Neural cell (in vitro differentiated cells): Measurements from ENCODE around the gene ISLR2. TPM values are rescaled to one million over a fixed set of nuclear protein-coding genes. Genes with fewer than 3 reads are reported as not detected.

Source experiments
- H2AFZ ChIP-seq: fragments of 200-600, 300-800 bp; sonication (generic), shearing (Covaris generic); 2 replicates; pipeline ENCODE4 v1.6.0; 2014; ENCODE audit warnings: low read depth, mild to moderate bottlenecking, antibody characterized with exemption, low read length, moderate library complexity
- H3F3A ChIP-seq: fragments of 200-600 bp; shearing (Covaris generic); 2 replicates; pipeline ENCODE4 v1.6.1; 2016; ENCODE audit warnings: mild to moderate bottlenecking, moderate library complexity, mixed read lengths, antibody characterized with exemption, low read length; ENCODE audit not compliant: insufficient read depth, poor library complexity, severe bottlenecking
- H3K27ac ChIP-seq: fragments of 200-600, 300-800 bp; sonication (generic), shearing (Covaris generic); 2 replicates; pipeline ENCODE4 v1.5.1; 2014; ENCODE audit warnings: mild to moderate bottlenecking, low read length, moderate library complexity
- H3K27me3 ChIP-seq: fragments of 300-800, 200-600 bp; sonication (generic), shearing (Covaris generic); 2 replicates; pipeline ENCODE4 v1.6.0; 2014; ENCODE audit warnings: mild to moderate bottlenecking, low read depth, low read length, moderate library complexity; ENCODE audit not compliant: insufficient read depth
- H3K36me3 ChIP-seq: fragments of 300-800, 200-600 bp; sonication (generic), shearing (Covaris generic); 2 replicates; pipeline ENCODE4 v1.5.1; 2014; ENCODE audit warnings: mild to moderate bottlenecking, antibody characterized with exemption, low read length, moderate library complexity; ENCODE audit not compliant: insufficient read depth
- H3K4me2 ChIP-seq: fragments of 300-800, 200-600 bp; sonication (generic), shearing (Covaris generic); 2 replicates; pipeline ENCODE4 v1.6.0; 2014; ENCODE audit warnings: mild to moderate bottlenecking, low read length
- H3K4me3 ChIP-seq: fragments of 300-800, 200-600 bp; sonication (generic), shearing (Covaris generic); 2 replicates; pipeline ENCODE4 v1.5.1; 2014; ENCODE audit warnings: mild to moderate bottlenecking, low read length, moderate library complexity
- H3K79me2 ChIP-seq: fragments of 200-600 bp; shearing (Covaris generic); replicated peaks from 2 replicates; pipeline ENCODE4 v1.6.0; 2014; ENCODE audit warnings: mild to moderate bottlenecking, low read length, moderate library complexity; ENCODE audit not compliant: insufficient read depth
- H3K9ac ChIP-seq: fragments of 300-800, 200-600 bp; sonication (generic), shearing (Covaris generic); 2 replicates; pipeline ENCODE4 v1.6.1; 2016; ENCODE audit warnings: mild to moderate bottlenecking, low read length, mixed read lengths
- H3K9me2 ChIP-seq: fragments of 200-600 bp; shearing (Covaris generic); 2 replicates; pipeline ENCODE4 v1.6.1; 2016; ENCODE audit warnings: mild to moderate bottlenecking, low read length, mixed read lengths; ENCODE audit not compliant: insufficient read depth
- H3K9me3 ChIP-seq: fragments of 200-600, 300-800 bp; sonication (generic), shearing (Covaris generic); 2 replicates; pipeline ENCODE4 v1.6.1; 2016; ENCODE audit warnings: mild to moderate bottlenecking, mixed run types, low read length, moderate library complexity, mixed read lengths
- H4K20me1 ChIP-seq: fragments of 200-600 bp; shearing (Covaris generic); 2 replicates; pipeline ENCODE4 v1.6.1; 2016; ENCODE audit warnings: mild to moderate bottlenecking, mixed run types; ENCODE audit not compliant: insufficient read depth
- EP300 ChIP-seq: fragments of 450-650 bp; conservative IDR thresholded peaks from 2 replicates; pipeline ENCODE4 v1.6.1; 2014; ENCODE audit warnings: antibody characterized with exemption, mild to moderate bottlenecking, moderate library complexity; ENCODE audit not compliant: poor library complexity, severe bottlenecking
- EZH2 ChIP-seq: fragments of 200-600, 300-800 bp; shearing (Covaris generic), sonication (generic); IDR thresholded peaks from 2 replicates; pipeline ENCODE4 v1.6.1; 2014; ENCODE audit warnings: antibody characterized with exemption, low read length, borderline replicate concordance, mild to moderate bottlenecking; ENCODE audit not compliant: insufficient read depth, poor library complexity, severe bottlenecking
- MXI1 ChIP-seq: fragments of 450-650 bp; conservative IDR thresholded peaks from 2 replicates; pipeline ENCODE4 v1.6.1; 2014; ENCODE audit warnings: antibody characterized with exemption, mild to moderate bottlenecking; ENCODE audit not compliant: poor library complexity, severe bottlenecking
- POLR2AphosphoS5 ChIP-seq: IDR thresholded peaks from 2 replicates; pipeline ENCODE4 v1.6.1; 2012
- RAD21 ChIP-seq: fragments of 450-650 bp; conservative IDR thresholded peaks from 2 replicates; pipeline ENCODE4 v1.6.1; 2014; ENCODE audit warnings: antibody characterized with exemption, mild to moderate bottlenecking, moderate library complexity
- REST ChIP-seq: IDR thresholded peaks from 2 replicates; pipeline ENCODE4 v1.6.1; 2012; ENCODE audit warnings: borderline replicate concordance
- SMC3 ChIP-seq: fragments of 450-650 bp; conservative IDR thresholded peaks from 2 replicates; pipeline ENCODE4 v1.6.1; 2014; ENCODE audit warnings: antibody characterized with exemption, mild to moderate bottlenecking, moderate library complexity; ENCODE audit not compliant: poor library complexity
- TAF1 ChIP-seq: IDR thresholded peaks from 2 replicates; pipeline ENCODE4 v1.6.1; 2012; ENCODE audit warnings: low read depth
- polyA plus RNA-seq: library from polyadenylated mRNA; depleted of rRNA; stranded (reverse); fragments of >200 nt; gene quantifications from 2 replicates; pipeline ENCODE4 v1.2.3, GENCODE V29; 2014
- TF ChIP-seq, protein P1 (sequence below): fragments of 450-650 bp; IDR thresholded peaks from 2 replicates; pipeline ENCODE4 v1.5.1; 2014; ENCODE audit warnings: antibody characterized with exemption, mild to moderate bottlenecking, moderate library complexity; ENCODE audit not compliant: poor library complexity, severe bottlenecking

ISLR2 gene
- polyA plus RNA-seq, 1 donor from 2014 or later, result 301 TPM

- no peaks in the 10 kb centered on the region for H3K36me3 ChIP-seq
- no peaks in the 10 kb centered on the region for H3K9me3 ChIP-seq
- peak overlapping the region; percentile 76 for H3K9ac ChIP-seq
- H3K9me2 ChIP-seq, result no peaks in the 10 kb centered on the region
- peaks cover 15% of the 10 kb centered on the region for H3F3A ChIP-seq
- H3K4me2 ChIP-seq, result peak overlapping the region; percentile 33
- peak overlapping the region; percentile 99 for H3K27ac ChIP-seq
- H3K4me3 ChIP-seq, result peak overlapping the region; percentile 35
- TF ChIP-seq SMC3 (peak; percentile 62), EZH2 (no peak), POLR2AphosphoS5 (peak; percentile 94), EP300 (peak; percentile 95), REST (peak; percentile 97), RAD21 (peak; percentile 67), TAF1 (peak; percentile 67), MXI1 (no peak)
- TF ChIP-seq, protein P1, sequence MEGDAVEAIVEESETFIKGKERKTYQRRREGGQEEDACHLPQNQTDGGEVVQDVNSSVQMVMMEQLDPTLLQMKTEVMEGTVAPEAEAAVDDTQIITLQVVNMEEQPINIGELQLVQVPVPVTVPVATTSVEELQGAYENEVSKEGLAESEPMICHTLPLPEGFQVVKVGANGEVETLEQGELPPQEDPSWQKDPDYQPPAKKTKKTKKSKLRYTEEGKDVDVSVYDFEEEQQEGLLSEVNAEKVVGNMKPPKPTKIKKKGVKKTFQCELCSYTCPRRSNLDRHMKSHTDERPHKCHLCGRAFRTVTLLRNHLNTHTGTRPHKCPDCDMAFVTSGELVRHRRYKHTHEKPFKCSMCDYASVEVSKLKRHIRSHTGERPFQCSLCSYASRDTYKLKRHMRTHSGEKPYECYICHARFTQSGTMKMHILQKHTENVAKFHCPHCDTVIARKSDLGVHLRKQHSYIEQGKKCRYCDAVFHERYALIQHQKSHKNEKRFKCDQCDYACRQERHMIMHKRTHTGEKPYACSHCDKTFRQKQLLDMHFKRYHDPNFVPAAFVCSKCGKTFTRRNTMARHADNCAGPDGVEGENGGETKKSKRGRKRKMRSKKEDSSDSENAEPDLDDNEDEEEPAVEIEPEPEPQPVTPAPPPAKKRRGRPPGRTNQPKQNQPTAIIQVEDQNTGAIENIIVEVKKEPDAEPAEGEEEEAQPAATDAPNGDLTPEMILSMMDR, result no peak
- no peaks in the 10 kb centered on the region for H3K79me2 ChIP-seq
- H4K20me1 ChIP-seq, result no peaks in the 10 kb centered on the region
- H2AFZ ChIP-seq, result no peak overlapping the region
- H3K27me3 ChIP-seq, result no peaks in the 10 kb centered on the region
These were observed 26.5 kb downstream of the ISLR2 start for GRCh38 chr15:74156678-74157411.

- Histone ChIP-seq H3K36me3 (no peaks in the 10 kb centered on the region), H3K9ac (peak overlapping the region; percentile 76), H3K27ac (peak overlapping the region; percentile 99), H3K27me3 (no peaks in the 10 kb centered on the region), H3K4me3 (peak overlapping the region; percentile 35), H3K9me3 (no peaks in the 10 kb centered on the region), H3K4me2 (no peak overlapping the region), H3K79me2 (no peaks in the 10 kb centered on the region), H3F3A (peaks cover 15% of the 10 kb centered on the region), H2AFZ (no peak overlapping the region), H4K20me1 (no peaks in the 10 kb centered on the region), H3K9me2 (no peaks in the 10 kb centered on the region)
- TF ChIP-seq MXI1 (no peak), POLR2AphosphoS5 (peak; percentile 56), REST (no peak), EP300 (peak; percentile 80), SMC3 (no peak)
These were observed 27.8 kb downstream of the ISLR2 start for GRCh38 chr15:74157868-74158827.
